GM06990 (cell line): Measurements from ENCODE around the gene KCNJ11.

Experiments
- DNase-seq: peaks from one replicate; pipeline ENCODE4 v3.0.0-alpha.2; 2011; ENCODE audit not compliant: insufficient read length; ENCODE audit errors: extremely low read depth
- H3K27me3 ChIP-seq: replicated peaks from 2 replicates; pipeline ENCODE4 v1.6.0; 2011; ENCODE audit warnings: low read length; ENCODE audit not compliant: control insufficient read depth, insufficient read depth
- H3K36me3 ChIP-seq: 2 replicates; pipeline ENCODE4 v1.5.1; 2011; ENCODE audit warnings: low read length; ENCODE audit not compliant: control insufficient read depth, insufficient read depth
- H3K4me3 ChIP-seq: replicated peaks from 2 replicates; pipeline ENCODE4 v1.5.1; 2011; ENCODE audit warnings: low read depth, mild to moderate bottlenecking, control low read depth, low read length
- TF ChIP-seq, protein P1 (sequence below): IDR thresholded peaks from 2 replicates; pipeline ENCODE4 v1.5.1; 2011; ENCODE audit warnings: low read length, control low read depth, mild to moderate bottlenecking, inconsistent platforms; ENCODE audit not compliant: insufficient read depth, poor library complexity, severe bottlenecking

Gene KCNJ11

DNA sequence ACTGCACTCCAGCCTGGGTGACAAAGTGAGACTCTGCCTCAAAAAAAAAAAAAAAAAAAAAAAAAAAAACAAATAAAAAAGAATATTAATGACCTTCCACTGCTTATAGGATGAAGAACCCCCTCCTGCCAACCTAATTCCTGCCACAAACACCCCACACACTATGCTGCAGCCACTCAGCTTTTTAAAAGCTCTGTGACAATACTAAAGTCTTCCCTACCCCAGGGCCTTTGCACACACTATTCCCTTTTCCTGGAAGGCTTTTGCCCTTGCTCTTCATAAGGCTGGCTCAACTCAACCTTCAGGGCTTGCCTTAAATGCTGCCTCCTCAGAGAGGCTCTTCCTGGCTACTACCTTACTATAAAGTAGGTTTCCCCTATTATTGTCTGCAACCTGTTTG, 10.8 kb upstream of the KCNJ11 start:
- no peaks in the 10 kb centered on the region for H3K36me3 ChIP-seq
- no peak overlapping the region for H3K4me3 ChIP-seq
- no peaks in the 10 kb centered on the region for H3K27me3 ChIP-seq
- DNase-seq = no peak
- TF ChIP-seq, protein P1, sequence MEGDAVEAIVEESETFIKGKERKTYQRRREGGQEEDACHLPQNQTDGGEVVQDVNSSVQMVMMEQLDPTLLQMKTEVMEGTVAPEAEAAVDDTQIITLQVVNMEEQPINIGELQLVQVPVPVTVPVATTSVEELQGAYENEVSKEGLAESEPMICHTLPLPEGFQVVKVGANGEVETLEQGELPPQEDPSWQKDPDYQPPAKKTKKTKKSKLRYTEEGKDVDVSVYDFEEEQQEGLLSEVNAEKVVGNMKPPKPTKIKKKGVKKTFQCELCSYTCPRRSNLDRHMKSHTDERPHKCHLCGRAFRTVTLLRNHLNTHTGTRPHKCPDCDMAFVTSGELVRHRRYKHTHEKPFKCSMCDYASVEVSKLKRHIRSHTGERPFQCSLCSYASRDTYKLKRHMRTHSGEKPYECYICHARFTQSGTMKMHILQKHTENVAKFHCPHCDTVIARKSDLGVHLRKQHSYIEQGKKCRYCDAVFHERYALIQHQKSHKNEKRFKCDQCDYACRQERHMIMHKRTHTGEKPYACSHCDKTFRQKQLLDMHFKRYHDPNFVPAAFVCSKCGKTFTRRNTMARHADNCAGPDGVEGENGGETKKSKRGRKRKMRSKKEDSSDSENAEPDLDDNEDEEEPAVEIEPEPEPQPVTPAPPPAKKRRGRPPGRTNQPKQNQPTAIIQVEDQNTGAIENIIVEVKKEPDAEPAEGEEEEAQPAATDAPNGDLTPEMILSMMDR = no peak

DNA sequence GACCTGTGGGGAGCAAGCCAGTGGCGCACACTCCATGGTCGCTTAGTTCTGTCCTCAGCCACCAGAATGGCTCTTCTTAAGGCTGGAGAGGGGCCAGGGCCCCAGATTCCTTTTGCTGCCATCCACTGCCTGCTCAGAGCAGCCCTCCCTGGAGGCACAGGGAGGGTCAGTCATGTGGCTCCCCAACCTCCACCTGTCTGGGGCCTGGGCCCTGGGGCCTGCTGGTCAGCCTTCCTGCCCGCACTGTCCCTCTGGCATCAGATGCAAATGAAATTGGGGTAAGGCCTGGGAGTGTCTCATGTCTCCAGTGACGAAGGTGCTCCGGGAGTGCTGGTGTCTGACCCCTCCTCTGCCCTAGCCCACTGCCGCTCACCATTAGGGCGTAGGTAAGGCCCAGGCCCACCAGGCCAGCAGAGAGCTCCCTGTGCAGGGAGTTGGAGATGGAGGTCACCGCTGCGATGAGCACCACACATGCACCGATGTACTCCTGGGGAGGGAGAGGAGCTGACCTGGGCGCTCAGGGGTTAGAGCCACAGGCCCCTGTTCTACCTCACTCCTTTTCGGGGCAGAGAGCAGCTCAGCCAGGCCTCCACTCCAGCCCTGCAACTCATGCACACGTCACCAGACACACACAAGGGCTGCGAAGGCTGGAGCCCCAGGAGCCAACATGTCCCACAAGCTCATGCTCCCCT, 9.0 kb upstream of the KCNJ11 start:
- TF ChIP-seq, protein P1 = no peak
- Histone ChIP-seq H3K4me3 (no peak overlapping the region), H3K36me3 (no peaks in the 10 kb centered on the region), H3K27me3 (no peaks in the 10 kb centered on the region)
- DNase-seq = no peak

DNA sequence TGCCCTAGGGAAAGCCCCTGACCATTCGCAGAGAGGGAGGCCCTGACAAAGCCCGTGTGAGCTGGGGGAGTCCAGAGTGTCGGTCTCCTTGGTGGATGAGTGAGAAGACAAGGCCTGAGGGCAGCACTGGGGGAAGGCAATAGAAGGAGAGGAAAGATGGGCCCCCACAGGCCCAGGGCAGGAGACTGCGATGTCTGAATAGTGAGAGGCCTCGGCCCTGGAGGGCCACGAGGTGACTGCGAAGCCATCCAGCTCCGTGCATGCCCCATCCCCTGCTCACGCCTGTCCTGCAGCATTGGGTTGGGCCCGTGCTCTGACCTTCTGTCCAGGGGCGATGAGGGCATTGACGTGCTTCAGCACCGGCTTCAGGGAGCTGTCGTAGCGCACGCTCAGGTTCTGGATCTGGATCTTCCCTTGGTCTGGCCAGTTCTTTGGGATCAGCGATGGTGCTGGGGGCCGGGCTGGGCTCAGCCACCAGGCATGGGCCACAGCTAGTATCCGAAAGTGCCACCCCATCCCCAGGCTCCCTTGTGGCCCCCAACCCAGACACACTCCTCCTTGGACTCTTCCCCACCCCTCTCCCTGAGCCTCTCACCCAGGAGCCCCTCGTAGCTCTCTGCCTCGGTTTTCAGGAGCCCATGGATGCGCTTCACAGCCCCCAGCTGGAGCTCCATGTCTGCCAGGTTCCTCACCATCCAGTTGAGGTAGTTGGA, 8.3 kb upstream of the KCNJ11 start:
- no peaks in the 10 kb centered on the region for H3K27me3 ChIP-seq
- TF ChIP-seq, protein P1 = no peak
- no peak for DNase-seq
- H3K36me3 ChIP-seq = no peaks in the 10 kb centered on the region
- no peak overlapping the region for H3K4me3 ChIP-seq

DNA sequence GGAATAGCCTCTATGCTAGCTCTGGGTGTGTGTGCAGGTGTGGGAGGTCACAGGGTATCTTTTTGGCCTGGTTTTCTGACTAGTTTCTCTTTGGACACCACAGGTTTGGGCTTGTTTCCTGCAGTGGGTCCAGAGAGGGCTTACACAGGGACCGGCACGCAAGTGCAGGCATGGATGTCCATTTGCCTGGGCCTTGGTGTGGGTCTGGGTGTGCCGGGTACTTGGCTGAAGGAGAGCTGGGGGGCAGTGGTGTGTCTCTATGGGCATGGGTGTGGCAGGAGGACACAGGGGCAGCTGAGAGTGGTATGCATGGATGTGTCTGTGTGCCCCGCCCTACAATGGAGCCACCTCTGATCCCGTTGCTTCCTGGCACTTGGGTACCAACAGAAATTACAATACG, 7.5 kb upstream of the KCNJ11 start:
- no peak for DNase-seq
- Histone ChIP-seq H3K36me3 (no peaks in the 10 kb centered on the region), H3K4me3 (no peak overlapping the region), H3K27me3 (no peaks in the 10 kb centered on the region)
- TF ChIP-seq, protein P1 = no peak

DNA sequence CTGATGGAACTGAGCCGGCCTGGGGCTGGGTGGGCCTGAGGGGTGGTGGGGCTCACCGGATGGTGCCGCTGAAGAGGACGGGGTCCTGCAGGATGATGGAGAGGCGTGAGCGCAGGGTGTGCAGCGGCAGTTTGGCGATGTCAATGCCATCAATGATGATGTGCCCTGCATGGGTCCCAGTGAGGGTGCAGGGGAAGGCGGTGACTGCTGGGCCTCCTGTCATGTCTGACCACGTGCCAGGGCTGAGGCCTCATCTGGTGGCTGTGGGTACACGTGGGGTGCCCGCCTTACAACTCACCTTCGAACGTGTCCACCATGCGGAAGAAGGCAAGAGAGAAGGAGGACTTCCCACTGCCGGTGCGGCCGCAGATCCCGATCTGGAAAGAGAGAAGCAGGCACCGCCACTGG, 7.1 kb upstream of the KCNJ11 start:
- Histone ChIP-seq H3K36me3 (no peaks in the 10 kb centered on the region), H3K4me3 (no peak overlapping the region), H3K27me3 (no peaks in the 10 kb centered on the region)
- TF ChIP-seq, protein P1 = no peak
- no peak for DNase-seq
